HG02759 (cell line): ENCODE results near the gene CAPN10.
A peak's percentile ranks its signal among the peaks of the same experiment; 100 is the strongest.

Source experiments
- ATAC-seq: cut with Tn5 transposase; IDR thresholded peaks from one replicate; pipeline ENCODE4 v1.9.1; 2021; ENCODE audit warnings: mild to moderate bottlenecking, moderate library complexity; ENCODE audit not compliant: unreplicated experiment

Gene CAPN10

DNA sequence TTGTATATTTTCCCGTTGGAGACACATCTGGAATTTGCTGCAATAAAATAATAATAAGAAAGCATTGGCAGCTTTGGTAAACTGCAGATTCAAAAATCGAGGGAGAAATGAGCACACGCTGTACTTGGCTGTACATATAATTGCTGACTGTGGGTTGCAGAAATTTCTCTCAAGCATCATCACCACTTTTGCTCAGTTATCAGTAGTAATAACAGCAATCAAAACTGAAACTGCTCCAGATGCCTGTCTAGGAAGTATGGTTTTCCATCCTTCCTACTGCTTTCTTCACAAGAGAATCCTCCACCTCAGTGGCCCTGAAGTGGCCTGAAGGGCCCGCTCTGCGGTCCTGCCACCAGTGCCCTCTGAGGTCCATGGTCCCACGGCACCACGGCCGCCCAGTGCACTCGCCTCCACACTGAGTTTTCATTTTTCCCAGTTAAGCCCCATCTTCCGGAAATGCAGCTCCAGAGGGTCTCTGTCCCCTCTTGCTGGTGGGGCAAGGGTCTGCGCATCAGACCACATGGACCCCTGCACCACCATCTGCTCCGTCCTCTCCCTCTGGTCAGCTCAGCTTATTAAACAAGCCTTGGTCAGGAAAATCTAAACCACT is 22.5 kb upstream of the CAPN10 start:
- no peak for ATAC-seq

GRCh38 chr2:240564561-240565332 is 21.8 kb upstream of the CAPN10 start:
- ATAC-seq = no peak

- peak; percentile 26 for ATAC-seq
These were observed 21.0 kb upstream of the CAPN10 start for GRCh38 chr2:240565333-240566202.

DNA sequence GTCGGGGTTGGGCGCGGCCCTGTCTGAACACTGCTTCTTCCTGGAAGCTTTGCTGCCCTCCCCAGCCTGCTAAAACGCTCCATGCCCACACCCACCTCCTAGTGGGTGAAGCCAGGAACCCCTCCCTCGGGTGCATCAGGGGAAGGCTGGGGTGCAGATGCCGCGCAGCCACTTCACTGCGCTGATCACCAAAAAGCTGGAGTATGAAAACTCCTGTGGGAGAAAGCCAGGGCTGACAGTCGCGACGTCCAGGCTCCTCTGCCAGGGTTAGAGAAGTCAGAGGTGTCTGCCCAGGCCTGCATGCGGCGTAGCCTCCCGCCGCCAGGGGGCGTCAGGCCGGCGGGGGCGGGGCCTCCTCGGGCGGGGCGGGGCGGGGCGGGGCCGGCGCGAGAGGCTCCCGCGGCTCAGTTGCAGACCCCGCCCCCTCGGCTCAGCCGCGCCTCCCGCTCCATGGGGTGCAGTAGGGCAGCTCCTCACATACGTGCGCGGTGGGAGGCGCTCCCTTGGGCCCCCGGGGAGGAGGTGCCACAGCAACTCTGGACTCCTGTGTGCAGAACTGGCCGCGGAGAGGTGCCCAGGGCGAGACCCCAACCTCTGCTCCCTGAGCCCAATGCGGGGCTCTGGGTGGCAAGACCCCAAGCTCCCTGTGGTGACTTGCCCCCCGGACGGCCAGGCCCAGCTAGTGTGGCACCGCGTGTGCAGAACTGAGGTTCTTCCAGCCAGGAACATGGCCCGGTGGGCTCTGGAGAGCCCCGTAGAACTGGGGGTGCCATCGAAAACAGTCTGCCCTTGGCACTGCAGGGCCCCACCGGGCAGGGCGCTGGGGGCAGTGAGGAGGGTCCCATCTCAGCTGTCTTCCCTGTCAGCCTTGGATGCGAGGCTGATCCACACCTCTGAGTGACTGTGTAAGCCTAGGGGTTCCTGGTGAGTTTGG is 20.1 kb upstream of the CAPN10 start:
- peak; percentile 49 for ATAC-seq

- ATAC-seq = no peak
These were observed 19.2 kb upstream of the CAPN10 start for GRCh38 chr2:240567137-240567871.

GRCh38 chr2:240567872-240568677 is 18.5 kb upstream of the CAPN10 start, which contains the start of gene RNPEPL1:
RNPEPL1 (plus strand) TSS chr2:240568484; CDS start chr2:240568587, 103 bp downstream.
- ATAC-seq = peak; percentile 49

DNA sequence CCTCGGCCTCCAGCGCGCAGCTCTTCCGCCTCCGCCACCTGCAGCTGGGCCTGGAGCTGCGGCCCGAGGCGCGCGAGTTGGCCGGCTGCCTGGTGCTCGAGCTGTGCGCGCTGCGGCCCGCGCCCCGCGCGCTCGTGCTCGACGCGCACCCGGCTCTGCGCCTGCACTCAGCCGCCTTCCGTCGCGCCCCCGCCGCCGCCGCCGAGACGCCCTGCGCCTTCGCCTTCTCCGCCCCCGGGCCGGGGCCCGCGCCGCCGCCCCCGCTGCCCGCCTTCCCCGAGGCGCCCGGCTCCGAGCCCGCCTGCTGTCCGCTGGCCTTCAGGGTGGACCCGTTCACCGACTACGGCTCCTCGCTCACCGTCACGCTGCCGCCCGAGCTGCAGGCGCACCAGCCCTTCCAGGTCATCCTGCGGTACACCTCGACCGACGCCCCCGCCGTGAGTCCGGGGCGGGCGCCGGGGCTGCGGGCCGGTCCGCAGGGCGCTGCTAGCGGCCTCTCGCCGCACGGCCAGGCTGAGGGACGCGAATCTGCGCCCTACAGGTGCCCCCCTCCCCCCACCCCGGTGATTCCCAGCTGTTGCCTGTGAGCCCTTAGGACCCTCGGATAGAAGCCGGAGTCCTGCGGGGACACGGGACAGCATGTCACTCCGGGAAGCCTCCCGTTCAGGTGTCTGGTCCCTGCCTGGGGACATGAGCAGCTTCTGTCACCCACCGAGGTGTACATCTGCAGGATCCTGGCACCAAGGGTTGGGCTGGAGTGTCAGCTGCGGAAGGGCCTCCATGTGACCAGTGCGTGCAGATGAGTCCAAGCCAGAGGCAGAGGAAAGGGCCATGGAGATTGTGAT is 17.6 kb upstream of the CAPN10 start:
- peak; percentile 32 for ATAC-seq

DNA sequence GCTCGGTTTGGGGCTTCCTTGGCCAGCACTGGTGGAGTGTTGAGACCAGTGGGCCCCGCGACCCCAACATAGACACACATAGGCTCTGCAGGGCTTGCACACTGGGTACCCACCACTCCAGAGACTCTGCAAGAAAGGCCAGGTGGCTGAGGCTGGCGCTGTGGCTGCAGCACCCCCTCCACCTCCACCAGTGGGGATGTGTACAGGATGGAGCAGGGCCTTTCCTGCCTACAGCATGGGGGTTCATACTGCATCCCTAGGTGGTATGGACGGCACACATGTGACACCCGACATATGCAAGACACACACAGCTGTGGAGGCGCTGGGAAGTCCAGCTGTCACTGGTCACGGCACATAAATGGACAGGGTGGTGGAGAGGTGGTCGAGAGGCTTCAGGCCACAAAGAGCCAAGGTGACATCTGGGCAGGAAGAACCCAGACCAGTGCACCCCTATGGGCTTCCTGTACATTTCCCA is 17.0 kb upstream of the CAPN10 start:
- ATAC-seq = no peak

DNA sequence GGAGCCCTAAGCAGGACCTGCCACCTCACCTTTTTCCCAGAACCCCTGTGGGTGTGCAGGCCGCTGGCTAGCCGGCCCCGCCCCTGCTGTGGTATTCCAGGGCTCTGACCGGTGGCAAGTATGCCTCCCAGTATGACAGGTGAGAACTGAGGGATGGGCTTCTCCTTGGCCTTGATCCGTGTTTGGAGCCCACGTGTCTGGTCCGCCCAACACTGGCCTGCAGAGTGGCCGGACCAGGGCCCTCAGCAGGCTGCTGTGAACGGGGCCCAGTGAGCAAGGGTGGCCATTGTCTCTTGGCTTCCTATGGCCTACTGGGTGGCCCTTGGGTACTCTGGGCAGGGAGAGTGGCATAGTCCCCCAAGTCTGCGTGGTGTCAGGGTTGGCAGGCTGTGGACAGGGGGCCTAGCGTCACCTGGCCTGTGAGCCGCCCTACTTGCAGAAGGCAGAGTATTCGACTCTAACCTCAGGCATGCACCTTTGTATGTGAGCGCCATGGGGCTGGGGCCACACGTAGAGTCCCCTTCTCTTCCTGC is 16.5 kb upstream of the CAPN10 start:
- no peak for ATAC-seq

- no peak for ATAC-seq
These were observed 15.8 kb upstream of the CAPN10 start for GRCh38 chr2:240570531-240571313.

GRCh38 chr2:240571314-240571973 is 15.1 kb upstream of the CAPN10 start:
- no peak for ATAC-seq

GRCh38 chr2:240572141-240573031 is 14.1 kb upstream of the CAPN10 start:
- no peak for ATAC-seq

DNA sequence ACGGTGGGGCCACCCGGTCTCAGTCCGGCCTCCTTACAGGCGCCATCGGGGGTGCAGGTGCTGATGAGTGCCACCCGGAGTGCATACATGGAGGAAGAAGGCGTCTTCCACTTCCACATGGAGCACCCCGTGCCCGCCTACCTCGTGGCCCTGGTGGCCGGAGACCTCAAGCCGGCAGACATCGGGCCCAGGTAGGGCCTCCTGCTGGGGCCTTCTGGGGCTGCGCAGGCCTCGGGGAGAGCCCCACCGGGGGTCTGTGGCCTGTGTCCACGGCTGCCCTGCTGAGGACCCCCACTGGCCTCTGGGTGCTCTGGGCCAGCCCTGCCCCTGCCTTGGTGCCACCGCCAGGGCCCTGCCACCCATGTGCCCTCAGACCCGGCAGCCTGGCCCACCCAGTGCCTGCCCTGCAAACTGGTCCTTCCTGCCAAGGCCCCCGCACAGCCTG is 13.4 kb upstream of the CAPN10 start:
- ATAC-seq = no peak

- no peak for ATAC-seq
These were observed 12.8 kb upstream of the CAPN10 start for GRCh38 chr2:240573516-240574385.
